ENCODE data around the gene NUAK2. TPM values are rescaled to one million over a fixed set of nuclear protein-coding genes. Genes with fewer than 3 reads are reported as not detected.
A peak's percentile ranks its signal among the peaks of the same experiment; 100 is the strongest.

NUAK2 gene
- total and polyA plus RNA-seq, 7 donors = 0.28 to 15.0 (median 1.5) TPM

DNA sequence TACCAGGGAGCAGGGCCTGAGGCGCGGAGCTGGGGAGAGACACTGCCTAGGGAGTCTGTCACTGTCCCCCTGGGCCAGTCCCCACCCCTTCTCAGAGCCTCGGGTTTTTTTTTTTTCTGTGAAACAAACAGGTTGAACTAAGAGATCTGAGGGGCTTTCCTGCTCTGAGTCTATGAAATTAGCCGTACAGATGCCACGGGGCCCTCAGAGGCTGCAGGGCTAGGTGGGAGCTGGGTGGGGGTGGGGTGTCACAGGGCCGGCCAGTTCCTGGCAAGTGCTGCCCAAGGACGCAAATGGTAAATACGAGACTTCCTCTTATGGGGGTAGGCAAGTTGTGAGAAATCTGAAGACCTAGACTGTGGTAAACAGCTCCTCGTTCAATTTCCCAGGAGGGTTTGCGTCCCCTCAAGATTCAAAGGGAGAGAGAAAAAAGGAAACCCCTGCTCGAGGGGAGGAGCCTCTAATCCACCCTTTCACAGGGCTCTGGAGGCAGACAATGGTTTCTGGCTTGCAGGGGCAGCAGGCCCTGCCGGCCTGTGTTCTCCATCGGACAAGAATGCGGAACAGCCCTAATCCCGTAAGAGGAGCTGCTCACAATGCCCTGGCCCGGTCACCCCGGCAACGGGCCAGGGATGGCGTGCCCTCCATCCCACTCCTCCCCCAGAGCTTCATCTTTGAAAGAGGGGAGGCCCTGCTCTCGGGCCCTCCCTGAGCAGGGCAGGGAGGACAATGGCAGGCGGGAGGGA lies 7.8 kb downstream of the NUAK2 start:
- WGBS, 2 donors = 6 to 15% methylated on average over 21 of the region's 21 CpGs
- Histone ChIP-seq H3K4me1 (peaks cover 0 to 39% (median 20%) of the 10 kb centered on the region in 4 donors), H3K27me3 (no peaks in the 10 kb centered on the region), H3K36me3 (peaks cover 0 to 6% (median 0%) of the 10 kb centered on the region in 4 donors), H3K9me3 (no peaks in the 10 kb centered on the region), H3K4me3 (peak overlapping the region in 1 of 4 donors; percentile 30), H3K27ac (peak overlapping the region; percentile 29 to 56 (median 49))
- no peak for TF ChIP-seq POLR2AphosphoS5 (IDR thresholded peaks at IDR 0.05)
- TF ChIP-seq, protein P1, sequence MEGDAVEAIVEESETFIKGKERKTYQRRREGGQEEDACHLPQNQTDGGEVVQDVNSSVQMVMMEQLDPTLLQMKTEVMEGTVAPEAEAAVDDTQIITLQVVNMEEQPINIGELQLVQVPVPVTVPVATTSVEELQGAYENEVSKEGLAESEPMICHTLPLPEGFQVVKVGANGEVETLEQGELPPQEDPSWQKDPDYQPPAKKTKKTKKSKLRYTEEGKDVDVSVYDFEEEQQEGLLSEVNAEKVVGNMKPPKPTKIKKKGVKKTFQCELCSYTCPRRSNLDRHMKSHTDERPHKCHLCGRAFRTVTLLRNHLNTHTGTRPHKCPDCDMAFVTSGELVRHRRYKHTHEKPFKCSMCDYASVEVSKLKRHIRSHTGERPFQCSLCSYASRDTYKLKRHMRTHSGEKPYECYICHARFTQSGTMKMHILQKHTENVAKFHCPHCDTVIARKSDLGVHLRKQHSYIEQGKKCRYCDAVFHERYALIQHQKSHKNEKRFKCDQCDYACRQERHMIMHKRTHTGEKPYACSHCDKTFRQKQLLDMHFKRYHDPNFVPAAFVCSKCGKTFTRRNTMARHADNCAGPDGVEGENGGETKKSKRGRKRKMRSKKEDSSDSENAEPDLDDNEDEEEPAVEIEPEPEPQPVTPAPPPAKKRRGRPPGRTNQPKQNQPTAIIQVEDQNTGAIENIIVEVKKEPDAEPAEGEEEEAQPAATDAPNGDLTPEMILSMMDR (IDR thresholded peaks at IDR 0.05) = no peak
- no peak for TF ChIP-seq POLR2A (IDR thresholded peaks at IDR 0.05)
- TF ChIP-seq EP300 (IDR thresholded peaks at IDR 0.05) = peak in 1 of 4 donors; percentile 20
- intact Hi-C loops (cut with DNase I) = no loop called here
- DNase-seq = no peak

DNA sequence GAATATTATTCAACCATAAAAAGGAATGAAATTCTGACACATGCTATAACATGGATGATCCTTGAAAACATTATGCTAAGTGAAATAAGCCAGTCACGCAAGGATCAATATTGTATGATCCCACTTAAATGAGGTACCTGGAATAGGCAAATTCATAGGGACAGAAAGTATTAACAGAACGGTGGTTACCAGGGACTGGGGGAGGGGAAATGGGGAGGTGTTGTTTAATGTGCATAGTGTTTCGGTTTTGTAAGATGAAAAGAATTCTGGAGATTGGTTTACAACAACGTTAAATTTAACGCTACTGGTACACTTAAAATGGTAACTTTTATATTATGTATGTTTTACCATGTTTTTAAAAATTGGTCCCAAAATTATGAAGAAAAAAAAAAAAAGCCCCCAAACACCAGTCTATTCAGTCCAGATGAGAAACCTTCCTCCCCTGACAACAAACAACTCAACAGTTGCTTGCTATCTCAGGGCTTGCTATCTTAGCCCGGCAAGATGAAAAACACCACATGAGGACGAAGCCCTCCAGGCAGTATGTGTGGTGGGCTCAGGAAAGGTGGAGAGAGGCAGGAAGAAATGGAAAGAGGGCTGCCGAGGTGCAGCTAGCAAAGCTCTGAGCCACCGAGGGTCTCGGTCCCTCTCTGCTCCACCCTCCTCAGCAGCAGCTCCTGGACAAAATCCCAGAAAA lies 8.5 kb downstream of the NUAK2 start:
- Histone ChIP-seq H3K27me3 (no peaks in the 10 kb centered on the region), H3K9me3 (no peaks in the 10 kb centered on the region), H3K36me3 (peaks cover 0 to 11% (median 0%) of the 10 kb centered on the region in 4 donors), H3K4me1 (peaks cover 0 to 32% (median 20%) of the 10 kb centered on the region in 4 donors), H3K4me3 (no peak overlapping the region), H3K27ac (peak overlapping the region; percentile 29 to 56 (median 49))
- DNase-seq = no peak
- WGBS, 2 donors = 35 to 46% methylated on average over 10 of the region's 10 CpGs
- intact Hi-C loops (cut with DNase I) = no loop called here
- TF ChIP-seq POLR2AphosphoS5 (IDR thresholded peaks at IDR 0.05) = no peak
- no peak for TF ChIP-seq EP300 (IDR thresholded peaks at IDR 0.05)
- TF ChIP-seq, protein P1 (IDR thresholded peaks at IDR 0.05) = no peak
- TF ChIP-seq POLR2A (IDR thresholded peaks at IDR 0.05) = no peak

- intact Hi-C loops (cut with DNase I) = no loop called here
- no peak overlapping the region for H3K4me3 ChIP-seq
- no peaks in the 10 kb centered on the region for H3K9me3 ChIP-seq
- TF ChIP-seq POLR2A (IDR thresholded peaks at IDR 0.05) (no peak), EP300 (IDR thresholded peaks at IDR 0.05) (no peak), POLR2AphosphoS5 (IDR thresholded peaks at IDR 0.05) (no peak)
- TF ChIP-seq, protein P1 (IDR thresholded peaks at IDR 0.05) = no peak
- H3K27ac ChIP-seq = no peak overlapping the region
- WGBS, 2 donors = 86 to 87% methylated on average over 8 of the region's 8 CpGs
- H3K4me1 ChIP-seq = peaks cover 0 to 14% (median 7%) of the 10 kb centered on the region in 4 donors
- H3K36me3 ChIP-seq = peaks cover 0 to 26% (median 0%) of the 10 kb centered on the region in 4 donors
- no peak for DNase-seq
- H3K27me3 ChIP-seq = no peaks in the 10 kb centered on the region
Observed at GRCh38 chr1:205310976-205311704, 10.4 kb downstream of the NUAK2 start.

DNA sequence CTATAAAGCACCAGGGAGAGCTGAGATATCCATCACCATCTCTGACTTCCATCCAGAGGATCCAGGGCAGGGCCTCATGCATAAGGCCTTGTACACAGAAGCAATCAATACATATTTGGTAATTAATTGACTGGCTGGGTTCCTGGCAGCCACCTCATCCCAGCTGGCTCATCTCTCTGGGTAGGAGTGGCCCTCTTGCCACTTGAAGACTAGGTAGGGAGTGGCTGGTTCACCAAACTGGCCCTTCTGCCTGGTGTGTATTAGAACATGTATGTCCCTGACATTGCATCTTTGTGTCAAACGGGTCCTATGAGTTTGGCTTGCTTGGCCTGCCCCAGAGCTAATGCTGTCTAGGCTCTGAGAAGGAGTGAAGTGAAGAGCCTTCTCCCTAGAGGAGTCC lies 11.8 kb downstream of the NUAK2 start:
- no peak for TF ChIP-seq POLR2A (IDR thresholded peaks at IDR 0.05)
- no peak for TF ChIP-seq EP300 (IDR thresholded peaks at IDR 0.05)
- no peak for TF ChIP-seq POLR2AphosphoS5 (IDR thresholded peaks at IDR 0.05)
- TF ChIP-seq, protein P1 (IDR thresholded peaks at IDR 0.05) = no peak
- Histone ChIP-seq H3K4me1 (peaks cover 0 to 14% (median 7%) of the 10 kb centered on the region in 4 donors), H3K9me3 (no peaks in the 10 kb centered on the region), H3K4me3 (no peak overlapping the region), H3K27me3 (no peaks in the 10 kb centered on the region), H3K27ac (no peak overlapping the region), H3K36me3 (peaks cover 0 to 33% (median 0%) of the 10 kb centered on the region in 4 donors)
- WGBS, 2 donors = 18 to 62% methylated on average over 1 of the region's 1 CpG
- intact Hi-C loops (cut with DNase I) = no loop called here
- DNase-seq = no peak
